Keratinocyte (primary cell): Measurements from ENCODE around the gene GDA. TPM values are rescaled to one million over a fixed set of nuclear protein-coding genes. Genes with fewer than 3 reads are reported as not detected.

Experiments
- DNase-seq: peaks from one replicate; pipeline ENCODE4 v3.0.0-alpha.2; 2011; ENCODE audit warnings: low read depth, missing footprints, low spot score
- FAIRE-seq: peaks from 2 replicates; lab custom pipeline; 2011; peaks lifted over from hg19 to GRCh38; lab: Jason Lieb, UNC
- H2AFZ ChIP-seq: 2 replicates; pipeline ENCODE4 v1.6.0; 2012; ENCODE audit warnings: low read length, control low read depth, inconsistent platforms; ENCODE audit not compliant: control insufficient read depth
- H3K27ac ChIP-seq: 2 replicates; pipeline ENCODE4 v1.5.1; 2011; ENCODE audit warnings: low read length; ENCODE audit not compliant: control insufficient read depth, insufficient read depth
- H3K27me3 ChIP-seq: 3 replicates; pipeline ENCODE4 v1.6.0; 2011; ENCODE audit warnings: low read length; ENCODE audit not compliant: control insufficient read depth, insufficient read depth; ENCODE audit errors: extremely low read depth
- H3K36me3 ChIP-seq, 2 experiments: 2 replicates in 1 of 2; 3 replicates in 1 of 2; pipeline ENCODE4 v1.5.1; 2011; ENCODE audit warnings: low read length in 2 of 2, mild to moderate bottlenecking in 1 of 2; ENCODE audit not compliant: control insufficient read depth in 2 of 2, insufficient read depth in 2 of 2; ENCODE audit errors: extremely low read depth in 1 of 2
- H3K4me1 ChIP-seq: 3 replicates; pipeline ENCODE4 v1.5.1; 2011; ENCODE audit warnings: low read length; ENCODE audit not compliant: control insufficient read depth, insufficient read depth; ENCODE audit errors: extremely low read depth
- H3K4me2 ChIP-seq: 3 replicates; pipeline ENCODE4 v1.6.0; 2011; ENCODE audit warnings: low read depth, low read length; ENCODE audit not compliant: control insufficient read depth, insufficient read depth; ENCODE audit errors: extremely low read depth
- H3K4me3 ChIP-seq, 3 experiments: fragments of 200-600 bp in 1 of 3; sonication (generic) in 1 of 3; 2 replicates in 2 of 3; 3 replicates in 1 of 3; pipeline ENCODE4 v1.5.1; 2011 to 2016; ENCODE audit warnings: low read length in 3 of 3, mild to moderate bottlenecking in 3 of 3, control low read depth in 2 of 3, inconsistent platforms in 1 of 3, low read depth in 1 of 3, mixed read lengths in 1 of 3, mixed run types in 1 of 3, moderate library complexity in 1 of 3; ENCODE audit not compliant: control insufficient read depth in 2 of 3, insufficient read depth in 2 of 3; ENCODE audit errors: extremely low read depth in 1 of 3
- H3K79me2 ChIP-seq: 2 replicates; pipeline ENCODE4 v1.6.0; 2012; ENCODE audit warnings: low read length; ENCODE audit not compliant: control insufficient read depth, insufficient read depth
- H3K9ac ChIP-seq: 3 replicates; pipeline ENCODE4 v1.6.0; 2011; ENCODE audit warnings: low read length; ENCODE audit not compliant: control insufficient read depth, insufficient read depth; ENCODE audit errors: extremely low read depth
- H3K9me1 ChIP-seq: 3 replicates; pipeline ENCODE4 v1.6.0; 2011; ENCODE audit warnings: low read length; ENCODE audit not compliant: control insufficient read depth, insufficient read depth; ENCODE audit errors: extremely low read depth
- H3K9me3 ChIP-seq: 2 replicates; pipeline ENCODE4 v1.5.1; 2012; ENCODE audit warnings: low read depth, low read length; ENCODE audit not compliant: control insufficient read depth
- H4K20me1 ChIP-seq: 3 replicates; pipeline ENCODE4 v1.6.0; 2011; ENCODE audit warnings: low read length; ENCODE audit not compliant: control insufficient read depth, insufficient read depth; ENCODE audit errors: extremely low read depth
- EZH2 ChIP-seq: IDR thresholded peaks from one replicate; pipeline ENCODE4 v1.6.1; 2012; ENCODE audit warnings: inconsistent platforms, mild to moderate bottlenecking, low read length, moderate library complexity
- dilution Hi-C: fragments of 300-500 bp; cut with MboI; formaldehyde crosslinking; loops from one replicate; pipeline ENCODE4 v1.7.0; 2020; ENCODE audit warnings: low sequenced_read_pairs; ENCODE audit not compliant: extremely low pct_ligation_motif_present
- polyA plus RNA-seq, 5 experiments: library from polyadenylated mRNA; depleted of rRNA in 3 of 5; stranded (reverse) in 3 of 5; stranded (forward) in 1 of 5; unstranded in 1 of 5; fragments of >200 nt; gene quantifications; 1 replicate in 1 of 5; 2 replicates in 3 of 5; 3 replicates in 1 of 5; pipeline versions ENCODE4 v1.2.1 to v1.2.3, GENCODE V29; 2011 to 2012; ENCODE audit warnings: missing spikeins in 2 of 5, low read depth in 1 of 5, low replicate concordance in 1 of 5
- TF ChIP-seq, protein P1 (sequence below), 3 experiments: IDR thresholded peaks in 1 of 3; conservative IDR thresholded peaks in 1 of 3; optimal IDR thresholded peaks in 1 of 3; 2 replicates in 2 of 3; 3 replicates in 1 of 3; pipeline versions ENCODE3 to v1.5.1; 2011; ENCODE audit warnings: low read length in 3 of 3, mild to moderate bottlenecking in 3 of 3, moderate library complexity in 2 of 3, control low read depth in 1 of 3, inconsistent platforms in 1 of 3; ENCODE audit not compliant: insufficient read depth in 2 of 3; ENCODE audit errors: extremely low read depth in 1 of 3

The GDA gene
- polyA plus RNA-seq, 1 donor (not counting 4 experiments of a cell fraction or from before 2014, with no cell fraction given) = 0.75 TPM

- Histone ChIP-seq H3K27ac (no peak overlapping the region), H3K36me3 (no peaks in the 10 kb centered on the region), H2AFZ (no peak overlapping the region), H3K9ac (no peak overlapping the region), H3K4me3 (no peak overlapping the region), H3K9me3 (no peaks in the 10 kb centered on the region), H3K4me2 (no peak overlapping the region), H3K4me1 (no peaks in the 10 kb centered on the region), H4K20me1 (no peaks in the 10 kb centered on the region), H3K27me3 (no peaks in the 10 kb centered on the region), H3K79me2 (no peaks in the 10 kb centered on the region), H3K9me1 (no peaks in the 10 kb centered on the region)
- dilution Hi-C loops = no loop called here
- DNase-seq (no peak), FAIRE-seq (no peak)
- TF ChIP-seq EZH2 = no peak
- TF ChIP-seq, protein P1, sequence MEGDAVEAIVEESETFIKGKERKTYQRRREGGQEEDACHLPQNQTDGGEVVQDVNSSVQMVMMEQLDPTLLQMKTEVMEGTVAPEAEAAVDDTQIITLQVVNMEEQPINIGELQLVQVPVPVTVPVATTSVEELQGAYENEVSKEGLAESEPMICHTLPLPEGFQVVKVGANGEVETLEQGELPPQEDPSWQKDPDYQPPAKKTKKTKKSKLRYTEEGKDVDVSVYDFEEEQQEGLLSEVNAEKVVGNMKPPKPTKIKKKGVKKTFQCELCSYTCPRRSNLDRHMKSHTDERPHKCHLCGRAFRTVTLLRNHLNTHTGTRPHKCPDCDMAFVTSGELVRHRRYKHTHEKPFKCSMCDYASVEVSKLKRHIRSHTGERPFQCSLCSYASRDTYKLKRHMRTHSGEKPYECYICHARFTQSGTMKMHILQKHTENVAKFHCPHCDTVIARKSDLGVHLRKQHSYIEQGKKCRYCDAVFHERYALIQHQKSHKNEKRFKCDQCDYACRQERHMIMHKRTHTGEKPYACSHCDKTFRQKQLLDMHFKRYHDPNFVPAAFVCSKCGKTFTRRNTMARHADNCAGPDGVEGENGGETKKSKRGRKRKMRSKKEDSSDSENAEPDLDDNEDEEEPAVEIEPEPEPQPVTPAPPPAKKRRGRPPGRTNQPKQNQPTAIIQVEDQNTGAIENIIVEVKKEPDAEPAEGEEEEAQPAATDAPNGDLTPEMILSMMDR (optimal IDR thresholded peaks at IDR 0.05 in 1 of 3, IDR thresholded peaks at IDR 0.05 in 1 of 3, conservative IDR thresholded peaks at IDR 0.05 in 1 of 3; ENCODE audit: extremely low read depth in 1 of 3, insufficient read depth in 2 of 3, low read length in 3 of 3) = no peak
Measured at GRCh38 chr9:72158680-72159079, 9.4 kb downstream of the GDA start.

DNA sequence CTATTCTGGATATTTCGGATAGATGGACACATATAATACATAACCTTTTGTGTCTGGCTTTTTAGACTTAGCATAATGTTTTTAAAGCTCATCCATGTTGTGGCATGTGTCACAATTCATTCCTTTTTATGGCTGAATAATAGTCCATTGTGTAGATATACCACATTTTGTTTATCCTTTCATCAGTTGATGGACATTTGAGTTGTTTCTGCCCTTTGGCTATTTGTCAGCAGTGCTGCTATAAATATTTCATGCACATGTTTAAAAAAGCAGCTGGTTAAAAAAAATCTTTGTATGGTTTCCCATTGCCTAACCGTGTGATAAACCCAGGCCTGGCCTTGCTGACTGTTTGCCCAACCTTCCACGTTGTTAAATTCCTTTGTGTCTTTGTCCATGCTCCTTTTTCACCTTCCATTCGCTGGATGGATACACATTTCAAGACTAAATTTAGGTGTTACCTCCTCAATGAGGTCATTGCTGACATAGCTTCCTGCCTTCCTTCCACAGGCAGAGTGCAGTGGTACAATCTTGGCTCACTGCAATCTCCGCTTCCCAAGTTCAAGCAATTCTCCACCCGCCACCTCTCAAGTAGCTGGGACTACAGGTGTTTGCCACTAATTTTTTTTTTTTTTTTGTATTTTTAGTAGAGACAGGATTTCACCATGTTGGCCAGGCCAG is 11.3 kb downstream of the GDA start:
- Histone ChIP-seq H3K9me1 (no peaks in the 10 kb centered on the region), H3K9ac (no peak overlapping the region), H3K9me3 (no peaks in the 10 kb centered on the region), H3K4me2 (no peak overlapping the region), H2AFZ (no peak overlapping the region), H3K27me3 (no peaks in the 10 kb centered on the region), H4K20me1 (no peaks in the 10 kb centered on the region), H3K4me1 (peaks cover under 1% of the 10 kb centered on the region), H3K27ac (no peak overlapping the region), H3K36me3 (no peaks in the 10 kb centered on the region), H3K4me3 (no peak overlapping the region), H3K79me2 (no peaks in the 10 kb centered on the region)
- dilution Hi-C loops = no loop called here
- FAIRE-seq (no peak), DNase-seq (no peak)
- TF ChIP-seq, protein P1 (optimal IDR thresholded peaks at IDR 0.05 in 1 of 3, IDR thresholded peaks at IDR 0.05 in 1 of 3, conservative IDR thresholded peaks at IDR 0.05 in 1 of 3; ENCODE audit: extremely low read depth in 1 of 3, insufficient read depth in 2 of 3, low read length in 3 of 3) = no peak
- no peak for TF ChIP-seq EZH2
